HG03159 (cell line): ENCODE data around the gene FHIP2A.
A peak's percentile ranks its signal among the peaks of the same experiment; 100 is the strongest.
"Not testable (repeated sequence)": the region's sequence is repeated elsewhere in the genome, so short reads cannot be mapped to it uniquely, and the experiment has no call there.

ENCODE experiments used
- ATAC-seq: cut with Tn5 transposase; IDR thresholded peaks from one replicate; pipeline ENCODE4 v1.9.1; 2021; ENCODE audit warnings: mild to moderate bottlenecking, moderate library complexity; ENCODE audit not compliant: unreplicated experiment

The FHIP2A gene

DNA sequence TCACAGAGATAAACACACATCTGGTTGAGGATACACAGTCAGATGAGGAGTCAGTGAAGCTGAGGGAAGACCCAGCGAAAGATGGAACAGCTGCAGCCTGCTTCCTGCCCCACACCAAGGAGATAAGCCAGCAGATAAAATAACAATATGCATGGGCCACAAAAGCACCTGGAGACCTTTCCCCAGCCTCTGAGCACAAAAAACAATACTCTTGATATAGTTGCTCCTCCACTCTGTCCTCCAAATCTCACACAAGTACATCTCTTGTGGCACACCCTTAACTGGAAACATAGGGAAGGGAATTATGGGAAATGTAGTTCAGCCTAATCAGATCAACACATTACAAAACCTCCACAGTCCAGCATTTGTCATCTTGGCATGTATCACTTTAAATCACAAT, 9.7 kb upstream of the FHIP2A start:
- ATAC-seq = no peak

- no peak for ATAC-seq
These were observed 5.8 kb upstream of the FHIP2A start for GRCh38 chr10:114815791-114816190.

GRCh38 chr10:114816308-114816707, 5.3 kb upstream of the FHIP2A start:
- ATAC-seq = no peak

- ATAC-seq = no peak
These were observed 2.3 kb upstream of the FHIP2A start for GRCh38 chr10:114819322-114819721.

- peak; percentile 40 for ATAC-seq
These were observed 399 bp downstream of the FHIP2A start for GRCh38 chr10:114821915-114822443.

DNA sequence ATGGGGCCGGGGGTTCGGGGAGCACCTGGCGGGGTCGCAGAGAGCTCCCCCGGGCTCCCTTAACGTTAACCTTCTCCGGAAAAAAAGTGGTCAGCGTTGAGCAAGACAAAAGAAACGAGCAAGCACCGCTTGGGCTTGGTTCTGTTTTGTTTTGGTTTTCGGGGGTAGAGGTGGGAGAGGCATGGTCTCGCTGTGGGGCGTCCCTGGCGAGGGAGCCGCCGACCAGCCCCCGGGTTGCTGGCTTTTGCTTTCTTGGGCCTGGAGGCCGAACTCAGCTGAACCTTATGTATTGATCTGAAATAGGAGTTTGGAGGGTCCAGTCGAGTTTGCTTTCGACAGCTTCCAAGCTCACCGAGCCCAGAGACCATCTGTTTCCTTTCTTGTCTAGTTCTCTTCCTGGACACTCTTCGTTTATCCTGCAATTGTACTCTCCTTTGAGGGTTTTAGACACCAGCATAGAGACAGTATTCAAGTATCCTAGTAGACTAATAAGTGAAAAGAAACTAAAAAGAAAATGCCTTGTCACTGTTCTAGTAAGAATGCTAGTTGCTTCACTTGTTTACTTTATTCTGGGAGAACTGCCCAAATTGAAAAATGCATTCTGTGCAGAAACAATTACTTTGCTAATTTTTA, 980 bp downstream of the FHIP2A start:
- peak; percentile 28 for ATAC-seq

DNA sequence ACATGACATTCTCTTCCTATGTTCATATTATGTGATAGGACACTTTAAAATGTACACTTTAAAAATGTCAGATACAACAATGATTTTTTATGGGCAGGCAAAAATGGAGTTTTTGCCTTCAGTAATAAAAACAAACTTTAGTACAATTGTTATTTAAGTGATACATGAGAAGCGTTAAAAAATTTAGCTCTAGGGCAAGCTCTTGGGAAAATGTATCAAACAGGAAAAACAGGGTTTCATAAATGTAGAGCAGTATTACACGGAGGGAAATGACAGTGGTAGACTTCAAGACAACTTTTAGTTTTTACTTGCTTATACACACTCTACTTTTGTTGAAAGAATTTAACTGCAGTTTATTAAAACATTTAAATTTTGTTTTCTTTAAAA, 1.5 kb downstream of the FHIP2A start:
- ATAC-seq = no peak

- ATAC-seq = no peak
These were observed 2.8 kb downstream of the FHIP2A start for GRCh38 chr10:114824391-114824790.

GRCh38 chr10:114825513-114826253, 4.1 kb downstream of the FHIP2A start:
- ATAC-seq = peak; percentile 49

GRCh38 chr10:114829160-114829909, 7.8 kb downstream of the FHIP2A start:
- ATAC-seq = no peak

DNA sequence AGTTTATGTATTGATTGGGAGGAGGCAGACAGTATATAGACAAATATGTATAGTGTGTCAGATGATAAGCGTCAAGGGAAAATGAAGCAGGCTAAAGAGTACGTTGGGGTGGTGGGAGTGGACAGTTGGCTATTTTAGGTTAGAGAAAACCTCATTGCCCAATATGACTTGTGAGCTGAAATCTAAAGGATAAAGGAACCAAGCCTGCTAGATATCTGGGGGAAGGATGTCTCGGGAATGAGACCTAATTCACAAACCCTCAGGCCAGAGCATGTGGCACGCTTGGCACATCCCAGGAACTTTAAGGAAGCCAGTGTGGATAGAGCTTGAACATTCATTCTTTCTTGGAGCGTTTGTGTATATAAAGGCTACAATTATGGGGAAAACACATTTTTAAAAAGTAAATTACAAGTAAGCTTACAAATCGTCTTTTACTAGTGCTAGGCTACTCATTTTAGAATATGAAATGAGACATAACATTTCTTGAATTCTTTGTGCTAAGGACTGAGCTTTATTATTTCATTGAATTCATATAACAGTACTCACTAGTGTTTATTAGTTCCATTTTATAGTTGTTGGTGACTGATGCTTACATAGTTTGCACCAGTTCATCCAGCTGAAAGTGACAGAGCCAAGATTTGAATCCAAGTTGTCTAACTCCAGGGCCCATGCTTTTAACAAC, 9.7 kb downstream of the FHIP2A start:
- no peak for ATAC-seq

DNA sequence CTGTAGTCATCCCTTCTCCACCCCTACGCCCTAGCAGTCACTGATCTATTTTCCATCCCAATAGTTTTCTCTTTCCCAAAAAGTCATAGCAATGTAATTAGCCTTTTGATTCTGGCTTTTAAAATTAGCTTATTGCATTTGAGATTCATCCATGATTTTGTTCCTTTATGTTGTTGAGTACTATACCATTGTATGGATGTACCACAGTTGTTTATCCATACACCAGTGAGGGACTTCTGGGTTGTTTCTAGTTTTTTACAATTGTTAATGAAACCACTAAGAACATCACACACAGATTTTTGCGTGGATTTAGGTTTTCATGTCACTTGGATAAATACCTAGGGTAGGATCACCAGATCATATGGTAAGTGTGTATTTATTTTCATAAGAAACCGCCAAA, 16.1 kb downstream of the FHIP2A start:
- no peak for ATAC-seq

- ATAC-seq = no peak
These were observed 18.3 kb downstream of the FHIP2A start for GRCh38 chr10:114839901-114840300.

GRCh38 chr10:114845978-114846693, 24.6 kb downstream of the FHIP2A start:
- ATAC-seq = no peak

DNA sequence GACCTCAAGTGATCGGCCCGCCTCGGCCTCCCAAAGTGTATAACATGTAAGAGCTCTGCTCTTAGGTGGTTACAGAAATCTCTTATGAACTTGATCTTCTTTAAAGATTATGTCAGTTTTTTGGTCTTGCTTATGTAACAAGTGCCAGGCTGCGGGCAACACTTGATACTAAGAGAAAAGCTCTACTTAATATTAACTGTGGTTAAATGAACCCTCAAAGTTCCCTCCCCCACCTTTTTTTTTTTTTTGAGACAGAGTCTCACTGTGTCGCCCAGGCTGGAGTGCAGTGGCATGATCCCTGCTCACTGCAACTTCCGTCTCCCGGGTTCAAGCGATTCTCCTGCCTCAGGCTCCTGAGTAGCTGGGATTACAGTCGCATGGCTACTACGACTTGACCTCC, 25.9 kb downstream of the FHIP2A start:
- not testable (repeated sequence) for ATAC-seq

DNA sequence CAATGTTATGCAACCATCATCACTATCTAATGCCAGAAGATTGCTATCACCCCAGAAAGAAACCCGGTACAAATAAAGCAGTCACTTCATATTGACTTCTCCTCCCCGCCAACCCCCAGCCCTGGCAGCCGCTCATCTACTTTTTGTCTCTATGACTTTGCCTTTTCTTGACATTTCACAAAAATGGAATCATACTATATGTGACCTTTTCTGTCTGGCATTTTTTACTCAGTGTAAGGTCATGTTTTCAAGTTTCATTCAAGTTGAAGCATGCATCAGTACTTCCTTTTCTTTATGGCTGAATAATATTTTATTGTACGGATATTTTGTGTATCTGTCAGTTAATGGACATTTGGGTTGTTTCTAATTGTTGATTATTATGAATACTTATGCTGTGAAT, 28.1 kb downstream of the FHIP2A start:
- no peak for ATAC-seq

DNA sequence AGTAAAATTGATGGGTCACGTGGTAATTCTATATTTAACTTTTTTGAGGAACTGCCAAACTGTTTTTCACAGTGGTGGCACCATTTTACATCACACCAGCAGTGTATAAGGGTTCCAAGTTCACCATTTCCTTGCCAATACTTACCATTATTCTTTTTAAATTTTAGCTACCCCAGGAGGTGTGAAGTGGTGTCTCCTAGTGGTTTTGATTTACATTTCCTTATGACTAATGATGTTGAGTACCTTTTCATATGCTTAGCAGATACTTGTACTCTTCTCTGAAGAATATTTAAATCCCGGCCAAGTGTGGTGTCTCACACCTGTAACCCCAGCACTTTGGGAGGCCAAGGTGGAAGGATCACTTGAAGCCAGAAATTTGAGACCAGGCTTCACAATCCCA, 28.5 kb downstream of the FHIP2A start:
- no peak for ATAC-seq

GRCh38 chr10:114851336-114851735, 29.8 kb downstream of the FHIP2A start:
- no peak for ATAC-seq

DNA sequence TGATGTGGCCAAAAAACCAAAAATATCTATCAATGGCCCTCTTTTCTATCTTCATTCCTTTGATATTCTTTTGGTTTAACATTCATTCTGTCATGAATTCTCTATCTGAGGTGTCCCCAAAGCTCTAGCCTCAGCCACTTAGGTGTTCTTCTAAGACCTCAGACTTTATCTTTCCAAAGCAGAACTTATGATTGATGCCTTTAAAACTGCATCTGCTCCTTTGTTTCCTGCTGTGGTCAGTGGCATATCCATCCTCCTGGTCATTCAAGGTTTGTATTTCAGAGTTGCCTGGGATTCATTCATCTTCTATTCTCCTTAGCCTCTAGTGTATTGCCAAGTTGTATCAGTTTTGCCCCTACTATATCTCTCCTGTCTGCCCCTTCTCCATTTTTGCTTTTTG, 30.6 kb downstream of the FHIP2A start:
- no peak for ATAC-seq

DNA sequence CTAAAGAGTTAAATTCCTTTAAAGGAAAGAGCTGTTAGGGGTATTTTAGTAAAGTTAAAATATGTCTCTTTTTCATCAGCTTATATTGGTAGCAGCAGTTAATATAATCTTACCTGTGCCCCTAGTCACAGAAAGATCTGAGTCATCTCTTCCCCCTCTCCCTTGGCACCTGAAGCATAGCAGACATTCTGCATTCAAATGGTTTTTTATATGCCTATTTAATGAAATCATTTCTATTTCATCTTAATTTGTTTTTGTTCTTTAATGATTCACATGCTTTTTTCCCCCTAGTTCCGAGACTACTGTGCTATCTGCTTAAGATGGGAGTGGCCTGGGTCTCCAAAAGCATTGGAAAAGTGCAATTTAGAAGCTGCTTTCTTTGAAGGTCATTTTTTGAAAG, 33.3 kb downstream of the FHIP2A start:
- ATAC-seq = no peak
